Endothelial cell (in vitro differentiated cells): Measurements from ENCODE around the gene ETV3L. TPM values are rescaled to one million over a fixed set of nuclear protein-coding genes. Genes with fewer than 3 reads are reported as not detected.

Experiments used
- DNase-seq: peaks from one replicate; pipeline ENCODE4 v3.0.0; 2021; ENCODE audit warnings: low spot score
- H3K27ac Mint-ChIP-seq: one replicate; pipeline ENCODE4 v1.8.0; 2021; ENCODE audit warnings: mixed read lengths, inconsistent platforms; ENCODE audit not compliant: unreplicated experiment
- H3K27me3 Mint-ChIP-seq: one replicate; pipeline ENCODE4 v1.8.0; 2021; ENCODE audit warnings: mild to moderate bottlenecking, moderate library complexity, mixed read lengths, inconsistent platforms; ENCODE audit not compliant: unreplicated experiment
- H3K36me3 Mint-ChIP-seq: one replicate; pipeline ENCODE4 v1.8.0; 2021; ENCODE audit warnings: mild to moderate bottlenecking, low read depth, mixed read lengths, inconsistent platforms; ENCODE audit not compliant: unreplicated experiment
- H3K4me1 Mint-ChIP-seq: one replicate; pipeline ENCODE4 v1.8.0; 2021; ENCODE audit warnings: mild to moderate bottlenecking, mixed read lengths, inconsistent platforms; ENCODE audit not compliant: unreplicated experiment
- H3K4me3 Mint-ChIP-seq: one replicate; pipeline ENCODE4 v1.8.0; 2021; ENCODE audit warnings: mild to moderate bottlenecking, mixed read lengths, inconsistent platforms; ENCODE audit not compliant: unreplicated experiment
- H3K9me3 Mint-ChIP-seq: one replicate; pipeline ENCODE4 v1.8.0; 2021; ENCODE audit warnings: mixed read lengths, inconsistent platforms; ENCODE audit not compliant: unreplicated experiment
- total RNA-seq: library from RNA; stranded (reverse); fragmentation: NEBNext Ultra II Directional; extraction: Animal tissue kit (Norgen Biotek cat#: 25700); gene quantifications from one replicate; pipeline ENCODE4 v1.2.1, GENCODE V29; 2021; ENCODE audit not compliant: unreplicated experiment
- TF ChIP-seq, protein P1 (sequence below): fragments of 200-600 bp; sonication (generic); IDR thresholded peaks from one replicate; pipeline ENCODE4 v1.5.0; 2021; ENCODE audit warnings: antibody characterized with exemption; ENCODE audit not compliant: unreplicated experiment

Gene ETV3L
- total RNA-seq, 1 donor from 2014 or later = not detected

- H3K9me3 Mint-ChIP-seq = no peaks in the 10 kb centered on the region
- no peak overlapping the region for H3K4me3 Mint-ChIP-seq
- no peak for DNase-seq
- peaks cover 6% of the 10 kb centered on the region for H3K27me3 Mint-ChIP-seq
- TF ChIP-seq, protein P1, sequence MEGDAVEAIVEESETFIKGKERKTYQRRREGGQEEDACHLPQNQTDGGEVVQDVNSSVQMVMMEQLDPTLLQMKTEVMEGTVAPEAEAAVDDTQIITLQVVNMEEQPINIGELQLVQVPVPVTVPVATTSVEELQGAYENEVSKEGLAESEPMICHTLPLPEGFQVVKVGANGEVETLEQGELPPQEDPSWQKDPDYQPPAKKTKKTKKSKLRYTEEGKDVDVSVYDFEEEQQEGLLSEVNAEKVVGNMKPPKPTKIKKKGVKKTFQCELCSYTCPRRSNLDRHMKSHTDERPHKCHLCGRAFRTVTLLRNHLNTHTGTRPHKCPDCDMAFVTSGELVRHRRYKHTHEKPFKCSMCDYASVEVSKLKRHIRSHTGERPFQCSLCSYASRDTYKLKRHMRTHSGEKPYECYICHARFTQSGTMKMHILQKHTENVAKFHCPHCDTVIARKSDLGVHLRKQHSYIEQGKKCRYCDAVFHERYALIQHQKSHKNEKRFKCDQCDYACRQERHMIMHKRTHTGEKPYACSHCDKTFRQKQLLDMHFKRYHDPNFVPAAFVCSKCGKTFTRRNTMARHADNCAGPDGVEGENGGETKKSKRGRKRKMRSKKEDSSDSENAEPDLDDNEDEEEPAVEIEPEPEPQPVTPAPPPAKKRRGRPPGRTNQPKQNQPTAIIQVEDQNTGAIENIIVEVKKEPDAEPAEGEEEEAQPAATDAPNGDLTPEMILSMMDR = no peak
- peaks cover 3% of the 10 kb centered on the region for H3K4me1 Mint-ChIP-seq
- H3K27ac Mint-ChIP-seq = no peak overlapping the region
- no peaks in the 10 kb centered on the region for H3K36me3 Mint-ChIP-seq
Measured at GRCh38 chr1:157096881-157097280, 2.7 kb downstream of the ETV3L start.

- H3K36me3 Mint-ChIP-seq = no peaks in the 10 kb centered on the region
- TF ChIP-seq, protein P1 = no peak
- no peak overlapping the region for H3K4me3 Mint-ChIP-seq
- DNase-seq = no peak
- peaks cover 3% of the 10 kb centered on the region for H3K4me1 Mint-ChIP-seq
- no peak overlapping the region for H3K27ac Mint-ChIP-seq
- H3K27me3 Mint-ChIP-seq = peaks cover 6% of the 10 kb centered on the region
- H3K9me3 Mint-ChIP-seq = no peaks in the 10 kb centered on the region
Measured at GRCh38 chr1:157095551-157095950, 4.1 kb downstream of the ETV3L start.

DNA sequence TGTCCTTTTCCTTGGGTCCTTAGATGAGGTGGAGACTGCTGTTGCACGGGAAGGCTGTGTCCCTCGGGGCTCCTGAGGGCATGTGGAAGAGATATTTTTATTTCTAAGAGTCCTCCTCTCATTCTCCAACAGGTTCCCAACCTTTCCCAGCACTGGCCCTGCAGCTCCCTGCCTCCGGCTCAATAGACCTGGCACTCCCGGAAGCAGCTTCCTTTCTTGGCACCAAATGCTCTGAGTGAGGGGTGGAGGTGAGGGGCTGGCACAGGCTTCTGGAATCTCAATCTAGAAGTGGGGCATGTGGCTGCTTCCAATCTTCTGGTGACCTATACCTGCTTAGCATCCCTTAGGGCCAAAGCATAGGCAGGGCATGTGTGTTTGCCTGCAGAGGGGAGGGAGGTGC lies 4.5 kb downstream of the ETV3L start:
- peaks cover 3% of the 10 kb centered on the region for H3K4me1 Mint-ChIP-seq
- TF ChIP-seq, protein P1 = no peak
- H3K9me3 Mint-ChIP-seq = no peaks in the 10 kb centered on the region
- no peak for DNase-seq
- H3K27ac Mint-ChIP-seq = no peak overlapping the region
- no peaks in the 10 kb centered on the region for H3K36me3 Mint-ChIP-seq
- no peak overlapping the region for H3K4me3 Mint-ChIP-seq
- H3K27me3 Mint-ChIP-seq = peaks cover 6% of the 10 kb centered on the region

GRCh38 chr1:157092831-157093230 lies 6.8 kb downstream of the ETV3L start:
- no peak for DNase-seq
- Mint-ChIP-seq H3K9me3 (no peaks in the 10 kb centered on the region), H3K4me3 (no peak overlapping the region), H3K27me3 (peaks cover 3% of the 10 kb centered on the region), H3K36me3 (no peaks in the 10 kb centered on the region), H3K27ac (peak overlapping the region; percentile 52), H3K4me1 (no peaks in the 10 kb centered on the region)
- TF ChIP-seq, protein P1 = no peak

- Mint-ChIP-seq H3K9me3 (no peaks in the 10 kb centered on the region), H3K27me3 (peaks cover 3% of the 10 kb centered on the region), H3K4me1 (no peaks in the 10 kb centered on the region), H3K27ac (no peak overlapping the region), H3K4me3 (no peak overlapping the region), H3K36me3 (no peaks in the 10 kb centered on the region)
- no peak for DNase-seq
- TF ChIP-seq, protein P1 = no peak
Measured at GRCh38 chr1:157091668-157092273, 7.8 kb downstream of the ETV3L start.
